H9 (cell line): ENCODE results near the gene ALOX12. TPM values are rescaled to one million over a fixed set of nuclear protein-coding genes. Genes with fewer than 3 reads are reported as not detected.
A peak's percentile ranks its signal among the peaks of the same experiment; 100 is the strongest.

ENCODE experiments used
- DNase-seq: peaks from one replicate; pipeline ENCODE4 v3.0.0-alpha.2; 2017
- H2AFZ ChIP-seq: one replicate; pipeline ENCODE4 v1.6.1; 2013; ENCODE audit warnings: mild to moderate bottlenecking, low read length, control low read depth, moderate library complexity
- H2AK5ac ChIP-seq: 2 replicates; pipeline ENCODE4 v1.6.1; 2013; ENCODE audit warnings: low read length, control low read depth, mixed read lengths; ENCODE audit not compliant: insufficient read length
- H2BK120ac ChIP-seq: one replicate; pipeline ENCODE4 v1.6.1; 2013; ENCODE audit warnings: low read depth, mild to moderate bottlenecking, low read length, control low read depth, inconsistent platforms; ENCODE audit not compliant: poor library complexity, severe bottlenecking
- H2BK12ac ChIP-seq: 2 replicates; pipeline ENCODE4 v1.6.1; 2013; ENCODE audit warnings: low read length, control low read depth, mixed read lengths, low read depth; ENCODE audit not compliant: insufficient read length
- H2BK15ac ChIP-seq: 2 replicates; pipeline ENCODE4 v1.6.1; 2013; ENCODE audit warnings: low read depth, low read length, control low read depth
- H2BK20ac ChIP-seq: one replicate; pipeline ENCODE4 v1.6.1; 2013; ENCODE audit warnings: low read depth, mild to moderate bottlenecking, low read length, control low read depth, inconsistent platforms; ENCODE audit not compliant: poor library complexity, severe bottlenecking
- H2BK5ac ChIP-seq: 2 replicates; pipeline ENCODE4 v1.6.1; 2013; ENCODE audit warnings: low read length, control low read depth, mixed read lengths; ENCODE audit not compliant: insufficient read length
- H3K14ac ChIP-seq: 2 replicates; pipeline ENCODE4 v1.6.1; 2013; ENCODE audit warnings: low read length, control low read depth; ENCODE audit not compliant: insufficient read depth
- H3K18ac ChIP-seq: 2 replicates; pipeline ENCODE4 v1.6.1; 2013; ENCODE audit warnings: low read depth, mild to moderate bottlenecking, mixed read lengths, low read length, control low read depth; ENCODE audit not compliant: insufficient read length
- H3K23ac ChIP-seq: 2 replicates; pipeline ENCODE4 v1.6.1; 2013; ENCODE audit warnings: low read length, control low read depth, mixed read lengths, low read depth; ENCODE audit not compliant: insufficient read length
- H3K23me2 ChIP-seq: 2 replicates; pipeline ENCODE4 v1.6.1; 2013; ENCODE audit warnings: low read depth, mild to moderate bottlenecking, mixed read lengths, low read length, control low read depth; ENCODE audit not compliant: insufficient read length, poor library complexity, severe bottlenecking
- H3K27ac ChIP-seq: 2 replicates; pipeline ENCODE4 v1.5.1; 2013; ENCODE audit warnings: low read length, control low read depth, mixed read lengths, low read depth; ENCODE audit not compliant: insufficient read length
- H3K27me3 ChIP-seq: 2 replicates; pipeline ENCODE4 v1.6.1; 2013; ENCODE audit warnings: low read length, control low read depth, inconsistent platforms; ENCODE audit not compliant: insufficient read depth
- H3K4ac ChIP-seq: 2 replicates; pipeline ENCODE4 v1.6.1; 2013; ENCODE audit warnings: low read depth, mild to moderate bottlenecking, control low read depth, inconsistent platforms, low read length, moderate library complexity
- H3K4me1 ChIP-seq: 2 replicates; pipeline ENCODE4 v1.6.1; 2013; ENCODE audit warnings: low read length, control low read depth, inconsistent platforms; ENCODE audit not compliant: insufficient read depth
- H3K4me2 ChIP-seq: 2 replicates; pipeline ENCODE4 v1.6.1; 2013; ENCODE audit warnings: low read length, control low read depth, mixed read lengths; ENCODE audit not compliant: insufficient read length, insufficient read depth
- H3K56ac ChIP-seq: 2 replicates; pipeline ENCODE4 v1.6.1; 2013; ENCODE audit warnings: low read depth, mild to moderate bottlenecking, mixed read lengths, low read length, control low read depth; ENCODE audit not compliant: insufficient read length
- H3K79me1 ChIP-seq: 2 replicates; pipeline ENCODE4 v1.6.1; 2013; ENCODE audit warnings: low read depth, mild to moderate bottlenecking, moderate library complexity, low read length, control low read depth, inconsistent platforms; ENCODE audit not compliant: insufficient read depth, poor library complexity, severe bottlenecking
- H3K79me2 ChIP-seq: 2 replicates; pipeline ENCODE4 v1.6.1; 2013; ENCODE audit warnings: low read length, control low read depth, inconsistent platforms; ENCODE audit not compliant: insufficient read depth
- H3K9ac ChIP-seq: 2 replicates; pipeline ENCODE4 v1.6.1; 2013; ENCODE audit warnings: low read length, control low read depth, mixed read lengths; ENCODE audit not compliant: insufficient read length; ENCODE audit errors: extremely low read depth
- H3K9me3 ChIP-seq: one replicate; pipeline ENCODE4 v1.6.1; 2013; ENCODE audit warnings: low read depth, low read length, inconsistent platforms; ENCODE audit not compliant: control insufficient read depth
- H3T11ph ChIP-seq: one replicate; pipeline ENCODE4 v1.6.1; 2013; ENCODE audit warnings: mild to moderate bottlenecking, low read length, control low read depth, inconsistent platforms
- H4K20me1 ChIP-seq: one replicate; pipeline ENCODE4 v1.6.1; 2013; ENCODE audit not compliant: control insufficient read depth, insufficient read length, insufficient read depth
- H4K5ac ChIP-seq: 2 replicates; pipeline ENCODE4 v1.6.1; 2013; ENCODE audit warnings: low read depth, mild to moderate bottlenecking, mixed read lengths, low read length, control low read depth; ENCODE audit not compliant: insufficient read length
- H4K8ac ChIP-seq: replicated peaks from 2 replicates; pipeline ENCODE4 v1.6.1; 2013; ENCODE audit warnings: low read length, control low read depth, mixed read lengths, low read depth; ENCODE audit not compliant: insufficient read length
- H4K91ac ChIP-seq: 2 replicates; pipeline ENCODE4 v1.6.1; 2013; ENCODE audit warnings: low read depth, mild to moderate bottlenecking, moderate library complexity, mixed read lengths, low read length, control low read depth; ENCODE audit not compliant: insufficient read length
- H3K27ac Mint-ChIP-seq, 3 experiments: 2 replicates in 2 of 3; 3 replicates in 1 of 3; pipeline ENCODE4 v1.8.0; 2020 to 2021; ENCODE audit warnings: mixed read lengths in 3 of 3, mild to moderate bottlenecking in 1 of 3, moderate library complexity in 1 of 3
- H3K27me3 Mint-ChIP-seq: 2 replicates; pipeline ENCODE4 v1.8.0; 2021; ENCODE audit warnings: low read depth, mild to moderate bottlenecking, moderate library complexity, mixed read lengths
- H3K36me3 Mint-ChIP-seq, 3 experiments: 2 replicates in 2 of 3; 3 replicates in 1 of 3; pipeline ENCODE4 v1.8.0; 2020 to 2021; ENCODE audit warnings: low read depth in 3 of 3, mixed read lengths in 3 of 3; ENCODE audit not compliant: insufficient read depth in 1 of 3
- H3K4me1 Mint-ChIP-seq, 2 experiments: 2 replicates each; pipeline ENCODE4 v1.8.0; 2020; ENCODE audit warnings: mixed read lengths in 2 of 2
- H3K4me3 Mint-ChIP-seq, 2 experiments: 2 replicates in 1 of 2; 3 replicates in 1 of 2; pipeline ENCODE4 v1.8.0; 2020 to 2021; ENCODE audit warnings: mild to moderate bottlenecking in 2 of 2, mixed read lengths in 2 of 2, moderate library complexity in 1 of 2
- H3K9me3 Mint-ChIP-seq, 2 experiments: 2 replicates in 1 of 2; 3 replicates in 1 of 2; pipeline ENCODE4 v1.8.0; 2020; ENCODE audit warnings: mild to moderate bottlenecking in 2 of 2, mixed read lengths in 2 of 2, moderate library complexity in 1 of 2
- WGBS: extraction: QIAGEN DNeasy Blood & Tissue Kit; methylation state at CpG from one replicate; pipeline ENCODE4 v1.1.7; 2013; ENCODE audit warnings: missing lambda C conversion rate, low lambda C conversion rate, mixed read lengths; ENCODE audit not compliant: insufficient read length; ENCODE audit errors: extremely low coverage; 5-methylcytosine and 5-hydroxymethylcytosine counted together
- total RNA-seq: library from RNA; stranded (reverse); gene quantifications from 2 replicates; pipeline ENCODE4 v1.2.1, GENCODE V29; 2021
- TF ChIP-seq, protein P1 (sequence below): fragments of 200-600 bp; sonication (generic); conservative IDR thresholded peaks from 3 replicates; pipeline ENCODE4 v1.8.0; 2021; ENCODE audit warnings: antibody characterized with exemption, mild to moderate bottlenecking

ALOX12 gene
- total RNA-seq, 1 experiment from 2014 or later = 0.81 TPM

DNA sequence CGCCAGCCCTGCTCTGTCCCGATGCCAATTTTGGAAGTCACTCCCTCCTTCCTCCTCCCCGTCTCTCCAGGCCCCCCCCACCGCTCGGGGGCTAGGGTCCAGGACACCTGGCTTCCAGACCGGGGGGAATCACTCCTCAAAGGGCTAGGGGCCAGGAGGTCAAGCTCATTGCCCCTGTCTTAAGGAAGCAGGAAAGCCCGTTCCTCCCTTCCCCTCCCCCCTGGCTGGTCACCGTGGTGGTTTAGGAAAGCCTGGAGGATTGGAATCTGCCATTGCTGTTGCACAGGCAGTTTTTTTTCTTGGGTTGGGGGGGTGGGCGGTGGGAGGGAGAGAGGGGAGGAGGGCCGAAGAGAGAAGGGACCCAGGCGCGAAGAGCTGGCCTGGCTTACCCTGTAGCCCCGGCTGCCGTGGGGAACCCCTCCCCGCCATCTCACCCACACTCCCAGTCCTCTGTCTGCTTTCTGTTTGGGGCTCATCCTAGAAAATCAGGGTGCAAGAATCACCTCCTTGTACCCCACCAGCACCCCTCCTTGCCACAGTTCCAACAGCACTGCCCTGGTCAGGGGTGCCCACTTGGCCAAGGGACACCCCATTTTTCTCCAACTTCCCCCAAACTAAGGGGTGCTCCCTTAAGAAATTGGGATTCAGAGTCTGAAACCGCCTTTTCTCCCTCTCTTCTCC is 24.1 kb downstream of the ALOX12 start:
- Mint-ChIP-seq H3K4me3 (peak overlapping the region; percentile 43 to 89; a peak in 4 of 5 replicates), H3K27me3 (peaks cover 39% of the 10 kb centered on the region), H3K27ac (peak overlapping the region in 2 of 3 experiments; percentile 84 to 93; a peak in 3 of 7 replicates), H3K4me1 (peaks cover 29 to 56% of the 10 kb centered on the region in 2 experiments), H3K9me3 (peaks cover 0 to 2% of the 10 kb centered on the region in 2 experiments; a peak in 1 of 5 replicates), H3K36me3 (peaks cover 0 to 29% (median 11%) of the 10 kb centered on the region in 3 experiments; a peak in 6 of 7 replicates)
- Histone ChIP-seq H3K18ac (peak overlapping the region; percentile 76), H3K79me2 (no peaks in the 10 kb centered on the region), H3K23me2 (peaks cover 16% of the 10 kb centered on the region), H2BK20ac (no peak overlapping the region), H4K8ac (no peak overlapping the region), H3K14ac (peak overlapping the region; percentile 80; the same call in 1 of the 2 replicates), H4K91ac (no peak overlapping the region), H4K5ac (no peak overlapping the region), H3K27me3 (peaks cover 6% of the 10 kb centered on the region; the same call in 1 of the 2 replicates), H4K20me1 (no peaks in the 10 kb centered on the region), H2BK12ac (no peak overlapping the region), H3K4me2 (peak overlapping the region; percentile 12), H2AFZ (no peak overlapping the region), H3K27ac (no peak overlapping the region), H3T11ph (no peak overlapping the region), H3K4me1 (0 out of 2 replicates have a peak, but pooled peaks cover 3% of the 10 kb centered on the region), H3K56ac (no peak overlapping the region), H3K4ac (no peak overlapping the region), H3K9me3 (no peaks in the 10 kb centered on the region), H2AK5ac (no peak overlapping the region), H3K23ac (no peak overlapping the region), H3K79me1 (no peaks in the 10 kb centered on the region), H3K9ac (peak overlapping the region; percentile 16), H2BK5ac (no peak overlapping the region), H2BK120ac (no peak overlapping the region), H2BK15ac (no peak overlapping the region)
- no CpG with 5 or more reads among the region's 16 CpGs for WGBS
- peak; percentile 76 for DNase-seq
- TF ChIP-seq, protein P1, sequence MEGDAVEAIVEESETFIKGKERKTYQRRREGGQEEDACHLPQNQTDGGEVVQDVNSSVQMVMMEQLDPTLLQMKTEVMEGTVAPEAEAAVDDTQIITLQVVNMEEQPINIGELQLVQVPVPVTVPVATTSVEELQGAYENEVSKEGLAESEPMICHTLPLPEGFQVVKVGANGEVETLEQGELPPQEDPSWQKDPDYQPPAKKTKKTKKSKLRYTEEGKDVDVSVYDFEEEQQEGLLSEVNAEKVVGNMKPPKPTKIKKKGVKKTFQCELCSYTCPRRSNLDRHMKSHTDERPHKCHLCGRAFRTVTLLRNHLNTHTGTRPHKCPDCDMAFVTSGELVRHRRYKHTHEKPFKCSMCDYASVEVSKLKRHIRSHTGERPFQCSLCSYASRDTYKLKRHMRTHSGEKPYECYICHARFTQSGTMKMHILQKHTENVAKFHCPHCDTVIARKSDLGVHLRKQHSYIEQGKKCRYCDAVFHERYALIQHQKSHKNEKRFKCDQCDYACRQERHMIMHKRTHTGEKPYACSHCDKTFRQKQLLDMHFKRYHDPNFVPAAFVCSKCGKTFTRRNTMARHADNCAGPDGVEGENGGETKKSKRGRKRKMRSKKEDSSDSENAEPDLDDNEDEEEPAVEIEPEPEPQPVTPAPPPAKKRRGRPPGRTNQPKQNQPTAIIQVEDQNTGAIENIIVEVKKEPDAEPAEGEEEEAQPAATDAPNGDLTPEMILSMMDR = no peak
